ENCODE results near the gene NPBWR2.

Gene NPBWR2

GRCh38 chr20:64153861-64154589 is 46.7 kb upstream of the NPBWR2 start:
- Histone ChIP-seq H3K27ac (ENCODE audit: extremely low read depth, low read depth, low read length) (no peak overlapping the region), H3K4me3 (ENCODE audit: low read depth, low read length) (no peak overlapping the region), H3K36me3 (ENCODE audit: control insufficient read depth in 2 of 2, insufficient read depth in 1 of 2, low read length in 2 of 2) (no peaks in the 10 kb centered on the region), H3K9me3 (ENCODE audit: control insufficient read depth, insufficient read depth, low read depth, low read length) (no peaks in the 10 kb centered on the region), H3K4me1 (ENCODE audit: control insufficient read depth, insufficient read depth, low read length) (no peaks in the 10 kb centered on the region)
- CTCF ChIA-PET, result interaction anchor here (1.7 kb wide), 1 partner anchor 9 kb away, joined by 9 read pairs; no protein-coding TSS in a partner anchor
- TF ChIP-seq, protein P1, sequence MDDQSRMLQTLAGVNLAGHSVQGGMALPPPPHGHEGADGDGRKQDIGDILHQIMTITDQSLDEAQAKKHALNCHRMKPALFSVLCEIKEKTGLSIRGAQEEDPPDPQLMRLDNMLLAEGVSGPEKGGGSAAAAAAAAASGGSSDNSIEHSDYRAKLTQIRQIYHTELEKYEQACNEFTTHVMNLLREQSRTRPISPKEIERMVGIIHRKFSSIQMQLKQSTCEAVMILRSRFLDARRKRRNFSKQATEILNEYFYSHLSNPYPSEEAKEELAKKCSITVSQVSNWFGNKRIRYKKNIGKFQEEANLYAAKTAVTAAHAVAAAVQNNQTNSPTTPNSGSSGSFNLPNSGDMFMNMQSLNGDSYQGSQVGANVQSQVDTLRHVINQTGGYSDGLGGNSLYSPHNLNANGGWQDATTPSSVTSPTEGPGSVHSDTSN (CRISPR knock-in tag; IDR thresholded peaks at IDR 0.05), result no peak
- no peak for TF ChIP-seq ZNF394 (tag by site-specific recombination; IDR thresholded peaks at IDR 0.05; ENCODE audit: borderline replicate concordance)
- TF ChIP-seq ZNF791 (tag by site-specific recombination; IDR thresholded peaks at IDR 0.05), result 0 out of 2 replicates have a peak, but pooled peaks have one; percentile 20
- POLR2A ChIA-PET, result no interaction called here

- CTCF ChIA-PET, result no interaction called here
- POLR2A ChIA-PET, result no interaction called here
Observed at GRCh38 chr20:64153410-64153809, 46.0 kb upstream of the NPBWR2 start.

More at GRCh38 chr20:64153410-64153809, 46.0 kb upstream of the NPBWR2 start:
- Histone ChIP-seq H3K27ac (ENCODE audit: extremely low read depth, low read depth, low read length) (no peak overlapping the region), H3K36me3 (ENCODE audit: control insufficient read depth in 2 of 2, insufficient read depth in 1 of 2, low read length in 2 of 2) (no peaks in the 10 kb centered on the region), H3K4me3 (ENCODE audit: low read depth, low read length) (no peak overlapping the region), H3K9me3 (ENCODE audit: control insufficient read depth, insufficient read depth, low read depth, low read length) (no peaks in the 10 kb centered on the region), H3K4me1 (ENCODE audit: control insufficient read depth, insufficient read depth, low read length) (no peaks in the 10 kb centered on the region)
- no peak for TF ChIP-seq ZNF654 (tag by site-specific recombination; IDR thresholded peaks at IDR 0.05; ENCODE audit: low read depth)
- TF ChIP-seq ZNF223 (tag by site-specific recombination; IDR thresholded peaks at IDR 0.05), result no peak
- TF ChIP-seq ZSCAN23 (tag by site-specific recombination; IDR thresholded peaks at IDR 0.05), result 0 out of 2 replicates have a peak, but pooled peaks have one; percentile 27
- no peak for TF ChIP-seq ZNF571 (tag by site-specific recombination; IDR thresholded peaks at IDR 0.05)
- TF ChIP-seq ZNF114 (tag by site-specific recombination; IDR thresholded peaks at IDR 0.05), result no peak
- 0 out of 2 replicates have a peak, but pooled peaks have one; percentile 78 for TF ChIP-seq ZNF311 (tag by site-specific recombination; IDR thresholded peaks at IDR 0.05; ENCODE audit: borderline replicate concordance)
- TF ChIP-seq ZSCAN4 (tag by site-specific recombination; IDR thresholded peaks at IDR 0.05), result peak; percentile 46; the same call in 1 of the 2 replicates
- TF ChIP-seq GFI1B (tag by site-specific recombination; IDR thresholded peaks at IDR 0.05), result no peak
- TF ChIP-seq, protein P2, sequence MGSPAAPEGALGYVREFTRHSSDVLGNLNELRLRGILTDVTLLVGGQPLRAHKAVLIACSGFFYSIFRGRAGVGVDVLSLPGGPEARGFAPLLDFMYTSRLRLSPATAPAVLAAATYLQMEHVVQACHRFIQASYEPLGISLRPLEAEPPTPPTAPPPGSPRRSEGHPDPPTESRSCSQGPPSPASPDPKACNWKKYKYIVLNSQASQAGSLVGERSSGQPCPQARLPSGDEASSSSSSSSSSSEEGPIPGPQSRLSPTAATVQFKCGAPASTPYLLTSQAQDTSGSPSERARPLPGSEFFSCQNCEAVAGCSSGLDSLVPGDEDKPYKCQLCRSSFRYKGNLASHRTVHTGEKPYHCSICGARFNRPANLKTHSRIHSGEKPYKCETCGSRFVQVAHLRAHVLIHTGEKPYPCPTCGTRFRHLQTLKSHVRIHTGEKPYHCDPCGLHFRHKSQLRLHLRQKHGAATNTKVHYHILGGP (tag by site-specific recombination; IDR thresholded peaks at IDR 0.05), result no peak
- TF ChIP-seq ZNF274 (IDR thresholded peaks at IDR 0.05; ENCODE audit: low read length), result no peak
- TF ChIP-seq ZNF274 (tag by site-specific recombination; IDR thresholded peaks at IDR 0.05; ENCODE audit: borderline replicate concordance), result no peak
- TF ChIP-seq, protein P3, sequence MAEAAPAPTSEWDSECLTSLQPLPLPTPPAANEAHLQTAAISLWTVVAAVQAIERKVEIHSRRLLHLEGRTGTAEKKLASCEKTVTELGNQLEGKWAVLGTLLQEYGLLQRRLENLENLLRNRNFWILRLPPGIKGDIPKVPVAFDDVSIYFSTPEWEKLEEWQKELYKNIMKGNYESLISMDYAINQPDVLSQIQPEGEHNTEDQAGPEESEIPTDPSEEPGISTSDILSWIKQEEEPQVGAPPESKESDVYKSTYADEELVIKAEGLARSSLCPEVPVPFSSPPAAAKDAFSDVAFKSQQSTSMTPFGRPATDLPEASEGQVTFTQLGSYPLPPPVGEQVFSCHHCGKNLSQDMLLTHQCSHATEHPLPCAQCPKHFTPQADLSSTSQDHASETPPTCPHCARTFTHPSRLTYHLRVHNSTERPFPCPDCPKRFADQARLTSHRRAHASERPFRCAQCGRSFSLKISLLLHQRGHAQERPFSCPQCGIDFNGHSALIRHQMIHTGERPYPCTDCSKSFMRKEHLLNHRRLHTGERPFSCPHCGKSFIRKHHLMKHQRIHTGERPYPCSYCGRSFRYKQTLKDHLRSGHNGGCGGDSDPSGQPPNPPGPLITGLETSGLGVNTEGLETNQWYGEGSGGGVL (tag by site-specific recombination; IDR thresholded peaks at IDR 0.05), result peak; percentile 16; the same call in 1 of the 2 replicates
- 0 out of 2 replicates have a peak, but pooled peaks have one; percentile 47 for TF ChIP-seq ZNF776 (tag by site-specific recombination; IDR thresholded peaks at IDR 0.05; ENCODE audit: borderline replicate concordance)
- TF ChIP-seq ZNF148 (tag by site-specific recombination; IDR thresholded peaks at IDR 0.05; ENCODE audit: borderline replicate concordance), result peak; percentile 50; the same call in 1 of the 2 replicates
